ENCODE results near the gene C4BPB. TPM values are rescaled to one million over a fixed set of nuclear protein-coding genes. Genes with fewer than 3 reads are reported as not detected.

Gene C4BPB
- total RNA-seq, 4 donors from 2014 or later, result 1.6 to 2.7 TPM; not detected in 2

DNA sequence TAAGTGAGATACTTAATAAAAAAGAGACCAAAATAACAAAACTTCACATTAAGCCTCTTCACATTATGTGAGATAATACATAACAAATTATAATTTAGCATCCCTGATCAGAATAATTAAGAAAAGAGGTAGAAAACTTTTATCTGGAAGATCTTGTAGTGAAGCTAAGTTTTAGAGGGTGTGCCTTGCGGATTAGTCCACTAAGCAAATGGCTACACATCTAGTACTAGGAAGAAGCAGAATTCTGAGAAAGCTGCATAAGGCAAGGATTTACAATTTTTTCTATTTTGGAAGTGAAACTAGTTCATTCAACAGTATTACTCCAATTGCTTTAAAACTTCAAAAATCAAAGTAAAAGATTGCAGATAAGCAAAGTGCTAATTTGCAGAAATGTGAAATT is 41.2 kb upstream of the C4BPB start:
- Histone ChIP-seq H3K4me1 (peaks cover 0 to 75% (median 17%) of the 10 kb centered on the region in 3 donors), H3K9me3 (no peaks in the 10 kb centered on the region), H3K27me3 (no peaks in the 10 kb centered on the region), H3K27ac (no peak overlapping the region), H3K4me3 (no peak overlapping the region), H3K36me3 (peaks cover 0 to 17% of the 10 kb centered on the region in 2 donors)
- TF ChIP-seq POLR2AphosphoS5 (IDR thresholded peaks at IDR 0.05) (no peak), POLR2A (IDR thresholded peaks at IDR 0.05) (no peak)
- TF ChIP-seq, protein P1, sequence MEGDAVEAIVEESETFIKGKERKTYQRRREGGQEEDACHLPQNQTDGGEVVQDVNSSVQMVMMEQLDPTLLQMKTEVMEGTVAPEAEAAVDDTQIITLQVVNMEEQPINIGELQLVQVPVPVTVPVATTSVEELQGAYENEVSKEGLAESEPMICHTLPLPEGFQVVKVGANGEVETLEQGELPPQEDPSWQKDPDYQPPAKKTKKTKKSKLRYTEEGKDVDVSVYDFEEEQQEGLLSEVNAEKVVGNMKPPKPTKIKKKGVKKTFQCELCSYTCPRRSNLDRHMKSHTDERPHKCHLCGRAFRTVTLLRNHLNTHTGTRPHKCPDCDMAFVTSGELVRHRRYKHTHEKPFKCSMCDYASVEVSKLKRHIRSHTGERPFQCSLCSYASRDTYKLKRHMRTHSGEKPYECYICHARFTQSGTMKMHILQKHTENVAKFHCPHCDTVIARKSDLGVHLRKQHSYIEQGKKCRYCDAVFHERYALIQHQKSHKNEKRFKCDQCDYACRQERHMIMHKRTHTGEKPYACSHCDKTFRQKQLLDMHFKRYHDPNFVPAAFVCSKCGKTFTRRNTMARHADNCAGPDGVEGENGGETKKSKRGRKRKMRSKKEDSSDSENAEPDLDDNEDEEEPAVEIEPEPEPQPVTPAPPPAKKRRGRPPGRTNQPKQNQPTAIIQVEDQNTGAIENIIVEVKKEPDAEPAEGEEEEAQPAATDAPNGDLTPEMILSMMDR (IDR thresholded peaks at IDR 0.05), result no peak
- 79 to 88% methylated on average over 1 of the region's 1 CpG for WGBS, 2 donors (ENCODE audit: low coverage in 1 of 2)
- ATAC-seq, result no peak

DNA sequence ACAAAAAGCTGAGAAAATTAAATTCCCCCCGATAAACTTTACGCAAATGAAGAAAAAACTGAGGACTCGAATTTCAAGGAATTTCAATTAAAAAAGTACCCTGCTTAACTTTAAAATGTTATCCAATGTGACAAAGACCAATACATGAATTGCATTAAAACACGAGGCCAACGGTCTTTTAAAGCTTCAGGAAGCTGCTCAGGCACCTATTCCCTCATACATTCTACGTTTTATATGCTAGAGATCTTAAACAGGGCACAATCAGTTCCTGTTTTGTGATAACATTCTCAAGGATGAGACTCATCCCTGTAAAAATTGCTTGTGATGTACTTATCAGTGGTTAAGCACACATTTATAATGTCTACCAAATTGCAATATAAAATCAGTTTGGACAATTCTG is 40.6 kb upstream of the C4BPB start:
- TF ChIP-seq POLR2AphosphoS5 (IDR thresholded peaks at IDR 0.05) (no peak), EP300 (IDR thresholded peaks at IDR 0.05) (no peak), POLR2A (IDR thresholded peaks at IDR 0.05) (no peak)
- TF ChIP-seq, protein P1 (IDR thresholded peaks at IDR 0.05), result no peak
- Histone ChIP-seq H3K4me1 (peaks cover 0 to 76% (median 18%) of the 10 kb centered on the region in 3 donors), H3K36me3 (peaks cover 0 to 17% of the 10 kb centered on the region in 2 donors), H3K27ac (no peak overlapping the region), H3K4me3 (no peak overlapping the region), H3K27me3 (no peaks in the 10 kb centered on the region), H3K9me3 (no peaks in the 10 kb centered on the region)
- 77 to 83% methylated on average over 6 of the region's 6 CpGs for WGBS, 2 donors (ENCODE audit: low coverage in 1 of 2)
- no peak for ATAC-seq

DNA sequence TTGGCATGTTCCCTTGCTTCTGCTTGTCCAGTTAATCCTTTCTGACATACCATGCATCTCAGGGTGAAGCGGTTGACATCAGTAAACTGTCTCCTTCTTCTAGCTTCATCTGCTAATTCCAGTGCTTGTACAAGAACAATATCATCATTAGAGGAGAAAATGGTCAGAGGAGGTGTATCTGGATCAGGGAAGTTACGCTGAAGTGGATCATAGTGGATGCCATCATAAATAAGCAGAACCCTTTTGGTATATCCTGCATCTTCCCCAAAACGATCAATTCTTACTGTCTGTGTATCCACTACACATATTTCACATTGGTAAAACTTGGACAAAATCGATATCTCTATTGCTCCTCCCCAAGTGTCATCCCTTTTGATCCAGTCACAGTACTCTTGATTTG is 39.6 kb upstream of the C4BPB start:
- Histone ChIP-seq H3K9me3 (no peaks in the 10 kb centered on the region), H3K27me3 (no peaks in the 10 kb centered on the region), H3K36me3 (peaks cover 0 to 17% of the 10 kb centered on the region in 2 donors), H3K4me1 (peaks cover 0 to 77% (median 18%) of the 10 kb centered on the region in 3 donors), H3K4me3 (no peak overlapping the region), H3K27ac (peak overlapping the region in 1 of 4 donors; percentile 94)
- TF ChIP-seq POLR2AphosphoS5 (IDR thresholded peaks at IDR 0.05) (no peak), POLR2A (IDR thresholded peaks at IDR 0.05) (no peak), EP300 (IDR thresholded peaks at IDR 0.05) (no peak)
- TF ChIP-seq, protein P1 (IDR thresholded peaks at IDR 0.05), result no peak
- 70 to 82% methylated on average over 3 to 4 of the region's 4 CpGs for WGBS, 2 donors (ENCODE audit: low coverage in 1 of 2)
- ATAC-seq, result no peak

DNA sequence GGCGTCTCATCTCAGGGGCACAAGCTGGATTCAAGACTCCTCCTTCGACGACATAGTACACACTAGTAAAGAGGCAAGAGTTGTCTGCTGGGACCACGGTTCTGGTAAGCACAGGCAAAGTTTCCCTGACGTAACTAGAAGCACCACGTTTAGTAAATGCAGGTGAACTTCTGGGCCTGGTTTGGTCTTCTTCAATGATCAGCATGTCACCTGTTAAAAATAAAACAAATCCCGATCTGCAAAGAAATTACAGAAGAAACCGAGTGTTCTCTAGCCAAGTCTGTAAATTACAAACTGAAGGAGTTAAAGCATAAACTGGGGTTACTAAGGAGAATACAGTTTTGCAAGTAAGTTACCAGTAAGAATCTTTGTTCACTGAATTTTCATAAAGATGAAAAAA is 39.1 kb upstream of the C4BPB start:
- Histone ChIP-seq H3K4me3 (peak overlapping the region in 1 of 2 donors; percentile 86), H3K4me1 (peaks cover 0 to 79% (median 18%) of the 10 kb centered on the region in 3 donors), H3K9me3 (no peaks in the 10 kb centered on the region), H3K27ac (peak overlapping the region in 2 of 4 donors; percentile 91 to 94), H3K27me3 (no peaks in the 10 kb centered on the region), H3K36me3 (peaks cover 0 to 17% of the 10 kb centered on the region in 2 donors)
- 0 to 30% methylated on average over 1 to 5 of the region's 8 CpGs for WGBS, 2 donors (ENCODE audit: low coverage in 1 of 2)
- TF ChIP-seq POLR2A (IDR thresholded peaks at IDR 0.05), result no peak
- no peak for TF ChIP-seq EP300 (IDR thresholded peaks at IDR 0.05)
- TF ChIP-seq, protein P1 (IDR thresholded peaks at IDR 0.05), result no peak
- no peak for ATAC-seq

DNA sequence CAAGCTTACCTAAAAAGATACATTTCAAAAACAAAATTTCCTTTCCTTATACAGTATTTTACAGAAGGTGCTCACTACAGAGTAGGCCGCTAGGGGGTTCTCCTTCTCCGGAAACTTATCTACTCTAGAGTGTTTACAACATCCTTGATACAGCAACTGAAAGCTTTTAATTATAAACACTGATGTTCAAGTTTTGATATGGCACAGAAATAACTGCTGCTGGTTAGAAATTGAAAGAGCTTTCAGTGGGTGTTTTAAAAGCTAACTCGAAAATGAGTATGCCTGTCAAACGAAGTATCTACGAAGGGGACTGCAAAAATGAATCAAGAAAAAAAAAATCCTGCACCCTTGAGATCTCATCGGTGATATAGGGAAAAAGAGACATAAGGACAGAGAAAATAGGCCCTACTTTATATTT is 38.7 kb upstream of the C4BPB start:
- H3K4me3 ChIP-seq, result peak overlapping the region; percentile 86 to 100
- TF ChIP-seq, protein P1 (IDR thresholded peaks at IDR 0.05), result peak; percentile 75 to 83 (median 77)
- TF ChIP-seq POLR2A (IDR thresholded peaks at IDR 0.05), result no peak
- H3K27ac ChIP-seq, result peak overlapping the region; percentile 83 to 94 (median 88)
- no peaks in the 10 kb centered on the region for H3K9me3 ChIP-seq
- H3K27me3 ChIP-seq, result no peaks in the 10 kb centered on the region
- H3K4me1 ChIP-seq, result peaks cover 0 to 76% (median 18%) of the 10 kb centered on the region in 3 donors
- 0 to 1% methylated on average over 6 of the region's 6 CpGs for WGBS, 2 donors (ENCODE audit: low coverage in 1 of 2)
- peaks cover 0 to 17% of the 10 kb centered on the region in 2 donors for H3K36me3 ChIP-seq
- ATAC-seq, result no peak
